Ascending aorta (tissue), 2 donors: Measurements from ENCODE around the gene MYH7B. TPM values are rescaled to one million over a fixed set of nuclear protein-coding genes. Genes with fewer than 3 reads are reported as not detected.
A peak's percentile ranks its signal among the peaks of the same experiment; 100 is the strongest.

Experiments used
- DNase-seq, 2 donors: peaks; one replicate each; pipeline ENCODE4 v3.0.0-alpha.2; 2019; ENCODE audit warnings: low spot score in 2 of 2
- H3K27ac ChIP-seq, 2 donors: fragments of 200-600 bp; sonication (generic); one replicate each; pipeline ENCODE4 v1.5.1; 2016 to 2017; ENCODE audit warnings: mild to moderate bottlenecking in 1 of 2
- H3K27me3 ChIP-seq: fragments of 200-600 bp; sonication (generic); one replicate; pipeline ENCODE4 v1.5.1; 2017
- H3K36me3 ChIP-seq, 2 donors: fragments of 200-600 bp; sonication (generic); one replicate each; pipeline ENCODE4 v1.5.1; 2016
- H3K4me1 ChIP-seq, 2 donors: fragments of 200-600 bp; sonication (generic); one replicate each; pipeline ENCODE4 v1.5.1; 2016 to 2017; ENCODE audit warnings: mild to moderate bottlenecking in 1 of 2
- H3K4me3 ChIP-seq, 2 donors: fragments of 200-600 bp; sonication (generic); one replicate each; pipeline ENCODE4 v1.5.1; 2016 to 2017; ENCODE audit warnings: mild to moderate bottlenecking in 1 of 2
- H3K9me3 ChIP-seq, 2 donors: fragments of 200-600 bp; sonication (generic); one replicate each; pipeline ENCODE4 v1.5.1; 2016
- CTCF ChIP-seq, 3 experiments: fragments of 200-600 bp in 2 of 3; fragments of 450-650 bp in 1 of 3; sonication (generic) in 2 of 3; IDR thresholded peaks; one replicate each; pipeline ENCODE4 v1.5.1; 2016 to 2019; ENCODE audit warnings: antibody characterized with exemption in 3 of 3, mild to moderate bottlenecking in 1 of 3, moderate library complexity in 1 of 3
- intact Hi-C: fragments of 100-400 bp; cut with DNase I; formaldehyde crosslinking; loops from one replicate; pipeline ENCODE4 v1.15.1; 2023
- total RNA-seq: library from RNA; depleted of rRNA; stranded (reverse); fragments of >200 nt; gene quantifications from one replicate; pipeline ENCODE4 v1.1.0, GENCODE V29; 2016

Gene MYH7B
- total RNA-seq, 1 donor from 2014 or later, result 4.7 TPM

GRCh38 chr20:34938466-34939163 is 17.1 kb upstream of the MYH7B start:
- no peaks in the 10 kb centered on the region for H3K4me1 ChIP-seq
- H3K36me3 ChIP-seq, result peaks cover 21 to 48% of the 10 kb centered on the region in 2 donors
- TF ChIP-seq CTCF (IDR thresholded peaks at IDR 0.05), result no peak
- intact Hi-C loops, result no loop called here
- H3K4me3 ChIP-seq, result no peak overlapping the region
- DNase-seq, result no peak
- H3K9me3 ChIP-seq, result no peaks in the 10 kb centered on the region
- no peaks in the 10 kb centered on the region for H3K27me3 ChIP-seq
- peak overlapping the region in 1 of 2 donors; percentile 4 for H3K27ac ChIP-seq

- H3K36me3 ChIP-seq, result peaks cover 17 to 59% of the 10 kb centered on the region in 2 donors
- intact Hi-C loops, result no loop called here
- no peak for TF ChIP-seq CTCF (IDR thresholded peaks at IDR 0.05)
- no peak overlapping the region for H3K4me3 ChIP-seq
- no peaks in the 10 kb centered on the region for H3K9me3 ChIP-seq
- no peaks in the 10 kb centered on the region for H3K27me3 ChIP-seq
- no peak overlapping the region for H3K27ac ChIP-seq
- no peaks in the 10 kb centered on the region for H3K4me1 ChIP-seq
- no peak for DNase-seq
Observed at GRCh38 chr20:34940081-34940481, 15.6 kb upstream of the MYH7B start.

GRCh38 chr20:34941226-34941625 is 14.4 kb upstream of the MYH7B start:
- Histone ChIP-seq H3K27ac (no peak overlapping the region), H3K4me1 (no peaks in the 10 kb centered on the region), H3K27me3 (no peaks in the 10 kb centered on the region), H3K36me3 (peaks cover 24 to 63% of the 10 kb centered on the region in 2 donors), H3K4me3 (no peak overlapping the region), H3K9me3 (no peaks in the 10 kb centered on the region)
- TF ChIP-seq CTCF (IDR thresholded peaks at IDR 0.05), result no peak
- DNase-seq, result no peak
- intact Hi-C loops, result no loop called here

GRCh38 chr20:34942301-34942700 is 13.4 kb upstream of the MYH7B start:
- Histone ChIP-seq H3K4me1 (no peaks in the 10 kb centered on the region), H3K27me3 (no peaks in the 10 kb centered on the region), H3K36me3 (peaks cover 20 to 57% of the 10 kb centered on the region in 2 donors), H3K4me3 (no peak overlapping the region), H3K27ac (no peak overlapping the region), H3K9me3 (no peaks in the 10 kb centered on the region)
- no peak for DNase-seq
- no peak for TF ChIP-seq CTCF (IDR thresholded peaks at IDR 0.05)
- intact Hi-C loops, result no loop called here

- H3K36me3 ChIP-seq, result peaks cover 20 to 53% of the 10 kb centered on the region in 2 donors
- no peak overlapping the region for H3K4me3 ChIP-seq
- no peaks in the 10 kb centered on the region for H3K4me1 ChIP-seq
- no peak overlapping the region for H3K27ac ChIP-seq
- no peak for DNase-seq
- no peaks in the 10 kb centered on the region for H3K9me3 ChIP-seq
- intact Hi-C loops, result no loop called here
- TF ChIP-seq CTCF (IDR thresholded peaks at IDR 0.05), result no peak
- H3K27me3 ChIP-seq, result no peaks in the 10 kb centered on the region
Observed at GRCh38 chr20:34943808-34944567, 11.7 kb upstream of the MYH7B start.
